Measurements from ENCODE around the gene PDGFRA.

DNA sequence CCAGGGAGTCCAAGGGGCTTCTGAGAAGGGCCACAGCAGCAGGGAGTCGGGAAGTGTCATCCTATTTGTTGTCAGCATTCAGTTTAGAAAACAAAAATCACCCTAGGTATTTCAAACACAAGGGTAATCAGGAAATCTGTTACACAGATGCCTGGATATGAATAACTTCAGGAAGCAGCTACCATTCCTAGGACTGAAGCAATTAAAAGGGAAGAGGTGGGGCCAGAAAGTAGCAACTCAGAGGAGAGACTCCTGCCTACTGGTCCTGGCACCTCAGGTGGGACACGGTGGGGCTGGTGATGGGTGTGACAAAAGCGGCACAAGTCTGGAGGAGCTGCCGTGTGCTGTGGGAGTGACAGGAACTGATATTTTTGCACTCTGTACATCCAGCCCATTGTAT, 107.9 kb downstream of the PDGFRA start:
- TF ChIP-seq POLR2AphosphoS5 (IDR thresholded peaks at IDR 0.05), result no peak
- TF ChIP-seq, protein P1, sequence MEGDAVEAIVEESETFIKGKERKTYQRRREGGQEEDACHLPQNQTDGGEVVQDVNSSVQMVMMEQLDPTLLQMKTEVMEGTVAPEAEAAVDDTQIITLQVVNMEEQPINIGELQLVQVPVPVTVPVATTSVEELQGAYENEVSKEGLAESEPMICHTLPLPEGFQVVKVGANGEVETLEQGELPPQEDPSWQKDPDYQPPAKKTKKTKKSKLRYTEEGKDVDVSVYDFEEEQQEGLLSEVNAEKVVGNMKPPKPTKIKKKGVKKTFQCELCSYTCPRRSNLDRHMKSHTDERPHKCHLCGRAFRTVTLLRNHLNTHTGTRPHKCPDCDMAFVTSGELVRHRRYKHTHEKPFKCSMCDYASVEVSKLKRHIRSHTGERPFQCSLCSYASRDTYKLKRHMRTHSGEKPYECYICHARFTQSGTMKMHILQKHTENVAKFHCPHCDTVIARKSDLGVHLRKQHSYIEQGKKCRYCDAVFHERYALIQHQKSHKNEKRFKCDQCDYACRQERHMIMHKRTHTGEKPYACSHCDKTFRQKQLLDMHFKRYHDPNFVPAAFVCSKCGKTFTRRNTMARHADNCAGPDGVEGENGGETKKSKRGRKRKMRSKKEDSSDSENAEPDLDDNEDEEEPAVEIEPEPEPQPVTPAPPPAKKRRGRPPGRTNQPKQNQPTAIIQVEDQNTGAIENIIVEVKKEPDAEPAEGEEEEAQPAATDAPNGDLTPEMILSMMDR (IDR thresholded peaks at IDR 0.05), result no peak
